A549 (cell line): Measurements from ENCODE around the gene ELOVL5. TPM values are rescaled to one million over a fixed set of nuclear protein-coding genes. Genes with fewer than 3 reads are reported as not detected.

ENCODE experiments used
- ATAC-seq, 2 experiments: fragments of 200-7000 bp in 1 of 2; fragments of >200 bp in 1 of 2; cut with Nextera tagmentation in 1 of 2; cut with Tn5 transposase in 1 of 2; 3 replicates each; pipeline versions ENCODE4 v1.8.0 to v1.9.1; 2018 to 2020; ENCODE audit warnings: mild to moderate bottlenecking in 1 of 2, moderate library complexity in 1 of 2
- CTCF ChIA-PET: fragments of 300-600 bp; sonication (Branson Sonifier 250); formaldehyde crosslinking; extraction: SDS; loops from one replicate; lab custom pipeline; 2021; ENCODE audit warnings: antibody characterized with exemption, inconsistent platforms; lab: Yijun Ruan, JAX
- POLR2A ChIA-PET: fragments of 350-600 bp; formaldehyde crosslinking; extraction: SDS; loops from one replicate; lab custom pipeline; 2021; ENCODE audit warnings: antibody characterized with exemption, inconsistent platforms; lab: Yijun Ruan, JAX
- DNase-seq, 2 experiments: peaks; one replicate each; pipeline versions ENCODE4 v3.0.0 to v3.0.0-alpha.2; 2011 to 2016; ENCODE audit warnings: low read depth in 1 of 2, low spot score in 1 of 2
- FAIRE-seq: peaks from 2 replicates; lab custom pipeline; 2011; peaks lifted over from hg19 to GRCh38; lab: Jason Lieb, UNC
- H3K27ac ChIP-seq, 2 experiments: fragments of >200 bp; sonication (Bioruptor Twin); formaldehyde crosslinking; 3 replicates each; pipeline ENCODE4 v1.5.1; 2016 to 2017
- H3K4me1 ChIP-seq: fragments of >200 bp; sonication (Bioruptor Twin); formaldehyde crosslinking; 3 replicates; pipeline ENCODE4 v1.6.1; 2016
- H3K4me2 ChIP-seq: fragments of >200 bp; sonication (Bioruptor Twin); formaldehyde crosslinking; 3 replicates; pipeline ENCODE4 v1.6.1; 2016
- H3K4me3 ChIP-seq: fragments of >200 bp; sonication (Bioruptor Twin); formaldehyde crosslinking; 3 replicates; pipeline ENCODE4 v1.5.1; 2016
- H3K9me3 ChIP-seq: fragments of >200 bp; sonication (Bioruptor Twin); formaldehyde crosslinking; 3 replicates; pipeline ENCODE4 v1.6.1; 2016
- FOSB ChIP-seq: fragments of 250-450 bp; sonication (Bioruptor Pico); IDR thresholded peaks from 2 replicates; pipeline ENCODE4 v1.5.0; 2020; ENCODE audit warnings: mild to moderate bottlenecking, moderate library complexity
- FOSL2 ChIP-seq, 2 experiments: fragments of 450-650 bp in 1 of 2; fragments of >200 bp in 1 of 2; sonication (Bioruptor Twin) in 1 of 2; formaldehyde crosslinking; IDR thresholded peaks; 2 replicates each; pipeline versions ENCODE4 v1.5.0 to v1.6.1; 2016 to 2020; ENCODE audit warnings: mild to moderate bottlenecking in 1 of 2, moderate library complexity in 1 of 2
- FOXS1 ChIP-seq: fragments of 250-450 bp; sonication (Bioruptor Pico); IDR thresholded peaks from 2 replicates; pipeline ENCODE4 v1.5.0; 2020; ENCODE audit warnings: mild to moderate bottlenecking, moderate library complexity
- HDAC2 ChIP-seq: fragments of 200-600 bp; sonication (generic); IDR thresholded peaks from 2 replicates; pipeline ENCODE4 v1.6.1; 2016
- HMGXB4 ChIP-seq: fragments of 250-450 bp; sonication (Bioruptor Pico); IDR thresholded peaks from 2 replicates; pipeline ENCODE4 v1.5.0; 2021; ENCODE audit warnings: mild to moderate bottlenecking, moderate library complexity, borderline replicate concordance
- KDM5A ChIP-seq: fragments of 200-600 bp; sonication (generic); IDR thresholded peaks from 2 replicates; pipeline ENCODE4 v1.6.1; 2016; ENCODE audit warnings: antibody characterized with exemption, mild to moderate bottlenecking
- MAFK ChIP-seq: fragments of 450-650 bp; IDR thresholded peaks from 2 replicates; pipeline ENCODE4 v1.6.1; 2014; ENCODE audit not compliant: partially characterized antibody
- MYC ChIP-seq: IDR thresholded peaks from 2 replicates; pipeline ENCODE4 v1.6.1; 2012; ENCODE audit warnings: mild to moderate bottlenecking, inconsistent platforms, low read length, improper control_type of control experiment, borderline replicate concordance
- PHF8 ChIP-seq: fragments of 200-600 bp; sonication (generic); IDR thresholded peaks from 2 replicates; pipeline ENCODE4 v1.6.1; 2016; ENCODE audit warnings: low read depth, mild to moderate bottlenecking, antibody characterized with exemption, moderate library complexity, borderline replicate concordance
- POLR2A ChIP-seq: IDR thresholded peaks from 2 replicates; pipeline ENCODE4 v1.6.1; 2012; ENCODE audit warnings: mild to moderate bottlenecking, low read length
- RAD21 ChIP-seq, 2 experiments: fragments of >200 bp in 1 of 2; sonication (Bioruptor Twin) in 1 of 2; formaldehyde crosslinking in 1 of 2; IDR thresholded peaks in 1 of 2; conservative IDR thresholded peaks in 1 of 2; 2 replicates in 1 of 2; 3 replicates in 1 of 2; pipeline ENCODE4 v1.6.1; 2012 to 2018; ENCODE audit warnings: inconsistent platforms in 1 of 2
- REST ChIP-seq: fragments of 200-600 bp; sonication (generic); IDR thresholded peaks from 2 replicates; pipeline ENCODE4 v1.6.1; 2016; ENCODE audit warnings: antibody characterized with exemption, mild to moderate bottlenecking, moderate library complexity
- RNF2 ChIP-seq: fragments of 200-600 bp; sonication (generic); IDR thresholded peaks from 2 replicates; pipeline ENCODE4 v1.6.1; 2016; ENCODE audit warnings: low read depth, mild to moderate bottlenecking, antibody characterized with exemption, moderate library complexity, borderline replicate concordance
- SREBF2 ChIP-seq: fragments of 450-650 bp; IDR thresholded peaks from 2 replicates; pipeline ENCODE4 v1.6.1; 2014; ENCODE audit warnings: mild to moderate bottlenecking, moderate library complexity
- USF2 ChIP-seq: fragments of 450-650 bp; IDR thresholded peaks from 2 replicates; pipeline ENCODE4 v1.6.1; 2014; ENCODE audit warnings: antibody characterized with exemption
- ZNF302 ChIP-seq: fragments of 250-450 bp; sonication (Bioruptor Pico); IDR thresholded peaks from 2 replicates; pipeline ENCODE4 v1.9.0; 2021; ENCODE audit warnings: inconsistent platforms, mild to moderate bottlenecking, moderate library complexity
- WGBS: methylation state at CpG from one replicate; pipeline ENCODE4 v1.1.6; 2017; ENCODE audit errors: missing lambda C conversion rate; 5-methylcytosine and 5-hydroxymethylcytosine counted together
- polyA plus RNA-seq, 4 experiments: library from polyadenylated mRNA; depleted of rRNA in 3 of 4; stranded (reverse); fragments of >200 nt; fragmentation: RNase III in 1 of 4; extraction: RNeasy Plus Mini Kit Qiagen cat#74134 plus additional on column Dnase treatment in 1 of 4; gene quantifications; 2 replicates in 3 of 4; 3 replicates in 1 of 4; pipeline ENCODE4 v1.2.3, GENCODE V29; 2011 to 2017

The ELOVL5 gene
- polyA plus RNA-seq, 2 of the 4 experiments (the other 2 are of a cell fraction): 90.9 to 95.4 TPM

GRCh38 chr6:53250176-53251032 lies 98.3 kb downstream of the ELOVL5 start:
- no peak overlapping the region for H3K4me2 ChIP-seq
- ATAC-seq (peak; percentile 59 to 60; a peak in 4 of 6 replicates), DNase-seq (peak in 1 of 2 experiments; percentile 5), FAIRE-seq (no peak)
- no peak for TF ChIP-seq MYC
- H3K9me3 ChIP-seq: no peaks in the 10 kb centered on the region
- POLR2A ChIA-PET: no interaction called here
- peaks cover 8% of the 10 kb centered on the region; the same call in 2 of the 3 replicates for H3K4me1 ChIP-seq
- CTCF ChIA-PET: no interaction called here
- peak overlapping the region; percentile 18 to 38; a peak in 2 of 6 replicates for H3K27ac ChIP-seq
- no peak overlapping the region for H3K4me3 ChIP-seq
- WGBS: 71% methylated on average over 8 of the region's 8 CpGs

- TF ChIP-seq REST (no peak), MAFK (no peak), POLR2A (no peak), RNF2 (no peak), FOXS1 (CRISPR knock-in tag) (no peak), PHF8 (no peak), HDAC2 (no peak), FOSL2 (IDR thresholded peaks at IDR 0.05) (no peak), FOSL2 (CRISPR knock-in tag; IDR thresholded peaks at IDR 0.05) (no peak), RAD21 (conservative IDR thresholded peaks at IDR 0.05 in 1 of 2, IDR thresholded peaks at IDR 0.05 in 1 of 2) (no peak), KDM5A (no peak), USF2 (no peak), HMGXB4 (CRISPR knock-in tag) (no peak), ZNF302 (CRISPR knock-in tag) (no peak), SREBF2 (no peak), FOSB (CRISPR knock-in tag) (no peak)
- Histone ChIP-seq H3K4me3 (no peak overlapping the region), H3K27ac (no peak overlapping the region), H3K4me2 (no peak overlapping the region), H3K9me3 (no peaks in the 10 kb centered on the region), H3K4me1 (peaks cover 8% of the 10 kb centered on the region; the same call in 2 of the 3 replicates)
- ChIA-PET CTCF (interaction anchor here (1.1 kb wide), 1 partner anchor 17 kb away, joined by 3 read pairs; no protein-coding TSS in a partner anchor), POLR2A (no interaction called here)
- ATAC-seq (no peak), FAIRE-seq (no peak), DNase-seq (no peak)
- WGBS: 28% methylated on average over 2 of the region's 2 CpGs
Measured at GRCh38 chr6:53246924-53247323, 101.8 kb downstream of the ELOVL5 start.
